Muscle layer of colon (tissue), 2 donors: ENCODE results near the gene SLC26A6.

Source experiments
- H3K27ac ChIP-seq: one replicate; pipeline ENCODE4 v1.7.0; 2013; ENCODE audit warnings: low read depth, mild to moderate bottlenecking, low read length, moderate library complexity
- H3K27me3 ChIP-seq, 2 donors: one replicate each; pipeline ENCODE4 v1.7.0; 2013; ENCODE audit warnings: low read length in 2 of 2, mild to moderate bottlenecking in 2 of 2; ENCODE audit not compliant: insufficient read depth in 2 of 2, control insufficient read depth in 1 of 2
- H3K36me3 ChIP-seq: one replicate; pipeline ENCODE4 v1.7.0; 2013; ENCODE audit warnings: mild to moderate bottlenecking, low read length; ENCODE audit not compliant: insufficient read depth
- H3K4me1 ChIP-seq: one replicate; pipeline ENCODE4 v1.7.0; 2013; ENCODE audit warnings: mild to moderate bottlenecking, low read length; ENCODE audit not compliant: insufficient read depth
- H3K4me3 ChIP-seq, 2 donors: one replicate each; pipeline ENCODE4 v1.7.0; 2013; ENCODE audit warnings: low read length in 2 of 2, low read depth in 1 of 2, mild to moderate bottlenecking in 1 of 2, moderate library complexity in 1 of 2
- H3K9ac ChIP-seq: one replicate; pipeline ENCODE4 v1.7.0; 2013; ENCODE audit warnings: low read length
- H3K9me3 ChIP-seq: one replicate; pipeline ENCODE4 v1.7.0; 2013; ENCODE audit warnings: mild to moderate bottlenecking, low read length
- donor health status: abdominal sarcoma.
- donor health status: Adenocarcinoma of cecum.

SLC26A6 gene

GRCh38 chr3:48600711-48601621 is 34.3 kb downstream of the SLC26A6 start:
- Histone ChIP-seq H3K36me3 (peaks cover 77% of the 10 kb centered on the region), H3K27me3 (no peaks in the 10 kb centered on the region), H3K4me1 (peaks cover 9% of the 10 kb centered on the region), H3K27ac (no peak overlapping the region), H3K4me3 (no peak overlapping the region), H3K9ac (no peak overlapping the region), H3K9me3 (no peaks in the 10 kb centered on the region)

GRCh38 chr3:48599509-48600285 is 35.6 kb downstream of the SLC26A6 start:
- no peak overlapping the region for H3K9ac ChIP-seq
- peaks cover 9% of the 10 kb centered on the region for H3K4me1 ChIP-seq
- H3K9me3 ChIP-seq, result no peaks in the 10 kb centered on the region
- peaks cover 64% of the 10 kb centered on the region for H3K36me3 ChIP-seq
- H3K27ac ChIP-seq, result peak overlapping the region; percentile 5
- no peaks in the 10 kb centered on the region for H3K27me3 ChIP-seq
- no peak overlapping the region for H3K4me3 ChIP-seq

GRCh38 chr3:48599077-48599501 is 36.2 kb downstream of the SLC26A6 start:
- Histone ChIP-seq H3K4me1 (peaks cover 16% of the 10 kb centered on the region), H3K9me3 (no peaks in the 10 kb centered on the region), H3K27ac (peak overlapping the region; percentile 48), H3K9ac (no peak overlapping the region), H3K36me3 (peaks cover 58% of the 10 kb centered on the region), H3K4me3 (no peak overlapping the region), H3K27me3 (peaks cover 0 to under 1% of the 10 kb centered on the region in 2 donors)

- H3K27ac ChIP-seq, result peak overlapping the region; percentile 48
- no peaks in the 10 kb centered on the region for H3K9me3 ChIP-seq
- no peak overlapping the region for H3K4me3 ChIP-seq
- H3K36me3 ChIP-seq, result peaks cover 52% of the 10 kb centered on the region
- peaks cover 18% of the 10 kb centered on the region for H3K4me1 ChIP-seq
- H3K9ac ChIP-seq, result no peak overlapping the region
- H3K27me3 ChIP-seq, result peaks cover 0 to 6% of the 10 kb centered on the region in 2 donors
Observed at GRCh38 chr3:48598323-48599076, 36.8 kb downstream of the SLC26A6 start.

GRCh38 chr3:48597408-48597800 is 37.9 kb downstream of the SLC26A6 start:
- H3K27ac ChIP-seq, result no peak overlapping the region
- peaks cover 0 to 13% of the 10 kb centered on the region in 2 donors for H3K27me3 ChIP-seq
- H3K36me3 ChIP-seq, result peaks cover 42% of the 10 kb centered on the region
- H3K4me1 ChIP-seq, result peaks cover 18% of the 10 kb centered on the region
- no peak overlapping the region for H3K4me3 ChIP-seq
- H3K9ac ChIP-seq, result no peak overlapping the region
- H3K9me3 ChIP-seq, result no peaks in the 10 kb centered on the region

- H3K4me1 ChIP-seq, result peaks cover 18% of the 10 kb centered on the region
- H3K4me3 ChIP-seq, result no peak overlapping the region
- peaks cover 0 to 13% of the 10 kb centered on the region in 2 donors for H3K27me3 ChIP-seq
- peaks cover 37% of the 10 kb centered on the region for H3K36me3 ChIP-seq
- H3K9me3 ChIP-seq, result no peaks in the 10 kb centered on the region
- H3K9ac ChIP-seq, result no peak overlapping the region
- no peak overlapping the region for H3K27ac ChIP-seq
Observed at GRCh38 chr3:48596676-48597407, 38.4 kb downstream of the SLC26A6 start.

GRCh38 chr3:48596157-48596556 is 39.1 kb downstream of the SLC26A6 start:
- peaks cover 30% of the 10 kb centered on the region for H3K36me3 ChIP-seq
- H3K9ac ChIP-seq, result no peak overlapping the region
- no peak overlapping the region for H3K4me3 ChIP-seq
- H3K27ac ChIP-seq, result no peak overlapping the region
- H3K27me3 ChIP-seq, result peaks cover 0 to 13% of the 10 kb centered on the region in 2 donors
- peaks cover 18% of the 10 kb centered on the region for H3K4me1 ChIP-seq
- no peaks in the 10 kb centered on the region for H3K9me3 ChIP-seq

GRCh38 chr3:48595526-48596121 is 39.6 kb downstream of the SLC26A6 start:
- Histone ChIP-seq H3K36me3 (peaks cover 24% of the 10 kb centered on the region), H3K9ac (no peak overlapping the region), H3K27ac (no peak overlapping the region), H3K4me3 (peak overlapping the region in 1 of 2 donors; percentile 25), H3K4me1 (peaks cover 18% of the 10 kb centered on the region), H3K27me3 (peaks cover 0 to 13% of the 10 kb centered on the region in 2 donors), H3K9me3 (no peaks in the 10 kb centered on the region)

GRCh38 chr3:48595075-48595525 is 40.2 kb downstream of the SLC26A6 start, which contains the start of gene COL7A1:
COL7A1 (minus strand) TSS chr3:48595329; CDS start chr3:48595159, 170 bp downstream.
- no peak within 1 kb of the TSS for H3K27ac ChIP-seq
- H3K9me3 ChIP-seq, result no peaks in the 10 kb centered on the region
- peaks cover 0 to 13% of the 10 kb centered on the region in 2 donors for H3K27me3 ChIP-seq
- no peak within 1 kb of the TSS for H3K9ac ChIP-seq
- peak within 1 kb of the TSS; percentile 25 to 38 for H3K4me3 ChIP-seq
- H3K4me1 ChIP-seq, result peaks cover 18% of the 10 kb centered on the region
- peaks cover 19% of the 10 kb centered on the region for H3K36me3 ChIP-seq

GRCh38 chr3:48594417-48595049 is 40.7 kb downstream of the SLC26A6 start:
- peaks cover 0 to 13% of the 10 kb centered on the region in 2 donors for H3K27me3 ChIP-seq
- no peaks in the 10 kb centered on the region for H3K9me3 ChIP-seq
- peak overlapping the region; percentile 25 to 38 for H3K4me3 ChIP-seq
- peaks cover 18% of the 10 kb centered on the region for H3K4me1 ChIP-seq
- H3K27ac ChIP-seq, result no peak overlapping the region
- H3K36me3 ChIP-seq, result peaks cover 13% of the 10 kb centered on the region
- H3K9ac ChIP-seq, result no peak overlapping the region
